Activated CD4-positive, alpha-beta T cell treated with anti-CD3 and anti-CD28 coated beads for 1 hour (primary cell): ENCODE results near the gene KRTAP20-2.

Experiments used
- DNase-seq: peaks from one replicate; pipeline ENCODE4 v3.0.0-alpha.2; 2020

The KRTAP20-2 gene

DNA sequence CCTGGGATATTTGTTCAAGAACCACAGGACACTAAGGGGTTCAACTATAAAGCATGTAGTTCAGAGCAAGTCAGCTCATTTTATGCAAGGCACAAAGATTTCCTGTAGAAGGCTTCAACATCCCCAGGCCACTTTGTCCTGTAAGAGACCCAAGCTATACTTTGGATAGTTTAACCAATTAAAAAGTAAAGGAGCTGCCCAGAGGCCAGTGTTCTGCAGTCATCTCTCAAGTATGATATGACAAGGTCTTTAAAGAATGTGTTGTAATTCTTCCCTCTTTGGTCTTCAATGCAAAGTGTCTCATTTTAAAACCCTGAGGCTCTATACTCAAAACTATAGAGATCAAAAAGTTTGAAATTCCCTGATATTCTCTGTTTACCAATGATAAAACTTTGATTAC, 41.7 kb downstream of the KRTAP20-2 start:
- DNase-seq = no peak

- DNase-seq = no peak
Observed at GRCh38 chr21:30680586-30680985, 45.6 kb downstream of the KRTAP20-2 start.

GRCh38 chr21:30684506-30684905, 49.5 kb downstream of the KRTAP20-2 start:
- no peak for DNase-seq
